PC-3 (cell line): ENCODE results near the gene SBSN. TPM values are rescaled to one million over a fixed set of nuclear protein-coding genes. Genes with fewer than 3 reads are reported as not detected.

Experiments
- ATAC-seq: fragments of 200-7000 bp; cut with Tn5 transposase; 2 replicates; pipeline ENCODE4 v1.9.1; 2020; ENCODE audit warnings: mild to moderate bottlenecking, moderate library complexity
- BruUV-seq: library from RNA; stranded (reverse); fragments of 400-500 nt; replicated peaks from 2 replicates; lab custom pipeline; 2021; lab: Mats Ljungman, UMichigan
- CTCF ChIA-PET: fragments of 300-600 bp; sonication (Branson Sonifier 250); formaldehyde crosslinking; loops from one replicate; lab custom pipeline; 2022; ENCODE audit warnings: antibody characterized with exemption; lab: Charles Lee
- POLR2A ChIA-PET: fragments of 300-600 bp; sonication (Branson Sonifier 250); formaldehyde crosslinking; loops from one replicate; lab custom pipeline; 2022; ENCODE audit warnings: antibody characterized with exemption; ENCODE audit not compliant: unreplicated experiment; lab: Charles Lee
- DNase-seq: peaks from one replicate; pipeline ENCODE4 v3.0.0-alpha.2; 2015
- H2AFZ ChIP-seq: fragments of 300-600 bp; sonication (generic); 2 replicates; pipeline ENCODE4 v1.6.0; 2016; ENCODE audit warnings: antibody characterized with exemption, low read length
- H3F3A ChIP-seq: fragments of 300-600 bp; sonication (generic); one replicate; pipeline ENCODE4 v1.6.0; 2017; ENCODE audit warnings: antibody characterized with exemption, low read length, control low read depth, mild to moderate bottlenecking; ENCODE audit not compliant: unreplicated experiment
- H3K27ac ChIP-seq: fragments of 300-600 bp; sonication (generic); 2 replicates; pipeline ENCODE4 v1.5.1; 2016; ENCODE audit warnings: mild to moderate bottlenecking, low read length
- H3K27me3 ChIP-seq: fragments of 300-600 bp; sonication (generic); 2 replicates; pipeline ENCODE4 v1.6.1; 2016; ENCODE audit warnings: low read length, mixed read lengths
- H3K36me3 ChIP-seq: fragments of 300-600 bp; sonication (generic); 2 replicates; pipeline ENCODE4 v1.6.1; 2016; ENCODE audit warnings: low read depth, mixed run types, low read length, mixed read lengths
- H3K4me1 ChIP-seq: fragments of 300-600 bp; sonication (generic); 2 replicates; pipeline ENCODE4 v1.5.1; 2016; ENCODE audit warnings: low read length; ENCODE audit not compliant: insufficient read depth
- H3K4me2 ChIP-seq: fragments of 300-600 bp; sonication (generic); 2 replicates; pipeline ENCODE4 v1.6.0; 2016; ENCODE audit warnings: low read length
- H3K4me3 ChIP-seq: fragments of 300-600 bp; sonication (generic); 2 replicates; pipeline ENCODE4 v1.5.1; 2016; ENCODE audit warnings: mild to moderate bottlenecking, low read length, mixed read lengths
- H3K79me2 ChIP-seq: fragments of 300-600 bp; sonication (generic); 2 replicates; pipeline ENCODE4 v1.6.1; 2017; ENCODE audit warnings: low read length, mixed read lengths
- H3K9ac ChIP-seq: fragments of 300-600 bp; sonication (generic); 2 replicates; pipeline ENCODE4 v1.6.0; 2016; ENCODE audit warnings: mild to moderate bottlenecking, low read length
- H3K9me2 ChIP-seq: fragments of 300-600 bp; sonication (generic); replicated peaks from 2 replicates; pipeline ENCODE4 v1.6.1; 2016; ENCODE audit warnings: mixed run types, low read length, mixed read lengths
- H3K9me3 ChIP-seq: fragments of 300-600 bp; sonication (generic); 2 replicates; pipeline ENCODE4 v1.6.1; 2016; ENCODE audit warnings: low read length, mixed read lengths
- H4K20me1 ChIP-seq: fragments of 300-600 bp; sonication (generic); 2 replicates; pipeline ENCODE4 v1.6.1; 2016; ENCODE audit warnings: low read length, mixed read lengths
- CTCF ChIP-seq: fragments of 300-600 bp; sonication (generic); conservative IDR thresholded peaks from 2 replicates; pipeline ENCODE4 v1.5.1; 2017; ENCODE audit warnings: antibody characterized with exemption, low read depth, mild to moderate bottlenecking, low read length
- EZH2 ChIP-seq: fragments of 300-600 bp; sonication (generic); IDR thresholded peaks from one replicate; pipeline ENCODE4 v1.6.1; 2017; ENCODE audit warnings: antibody characterized with exemption, mild to moderate bottlenecking, low read length; ENCODE audit not compliant: unreplicated experiment
- EZH2phosphoT487 ChIP-seq: fragments of 300-600 bp; sonication (generic); IDR thresholded peaks from 2 replicates; pipeline ENCODE4 v1.6.1; 2018; ENCODE audit warnings: mild to moderate bottlenecking, antibody characterized with exemption, low read length, borderline replicate concordance
- intact Hi-C: fragments of 100-400 bp; cut with micrococcal nuclease; formaldehyde crosslinking; loops from 2 replicates; pipeline ENCODE4 v1.9.0; 2023
- total RNA-seq: library from RNA; depleted of rRNA; stranded (reverse); fragments of >200 nt; gene quantifications from 2 replicates; pipeline ENCODE4 v1.2.3, GENCODE V29; 2014

Gene SBSN
- total RNA-seq, 1 experiment from 2014 or later: 0.26 TPM

- TF ChIP-seq EZH2: no peak
- no peak for TF ChIP-seq EZH2phosphoT487
- TF ChIP-seq CTCF: no peak
- BruUV-seq: no TSS peak
- Histone ChIP-seq H3K27ac (no peak overlapping the region), H3K9ac (no peak overlapping the region), H3K4me2 (no peak overlapping the region), H3K9me3 (no peaks in the 10 kb centered on the region), H4K20me1 (no peaks in the 10 kb centered on the region), H3F3A (no peaks in the 10 kb centered on the region), H3K27me3 (no peaks in the 10 kb centered on the region), H3K9me2 (no peaks in the 10 kb centered on the region), H3K79me2 (peaks cover 18% of the 10 kb centered on the region), H3K4me3 (no peak overlapping the region), H3K36me3 (no peaks in the 10 kb centered on the region), H3K4me1 (peaks cover 7% of the 10 kb centered on the region; the same call in 1 of the 2 replicates), H2AFZ (no peak overlapping the region)
- no peak for ATAC-seq
- POLR2A ChIA-PET: no interaction called here
- DNase-seq: no peak
- intact Hi-C loops: no loop called here
- CTCF ChIA-PET: no interaction called here
Observed at GRCh38 chr19:35540356-35540927, 12.3 kb upstream of the SBSN start.

- H3K27ac ChIP-seq: no peak overlapping the region
- no peak for ATAC-seq
- POLR2A ChIA-PET: no interaction called here
- peaks cover 7% of the 10 kb centered on the region; the same call in 1 of the 2 replicates for H3K4me1 ChIP-seq
- TF ChIP-seq CTCF (no peak), EZH2 (no peak), EZH2phosphoT487 (no peak)
- CTCF ChIA-PET: no interaction called here
- no peaks in the 10 kb centered on the region for H3K36me3 ChIP-seq
- intact Hi-C loops: no loop called here
- no peak for DNase-seq
- H3F3A ChIP-seq: no peaks in the 10 kb centered on the region
- no TSS peak for BruUV-seq
- H3K4me2 ChIP-seq: no peak overlapping the region
- no peak overlapping the region for H3K4me3 ChIP-seq
- H3K9me2 ChIP-seq: no peaks in the 10 kb centered on the region
- no peaks in the 10 kb centered on the region for H4K20me1 ChIP-seq
- no peaks in the 10 kb centered on the region for H3K9me3 ChIP-seq
- no peak overlapping the region for H3K9ac ChIP-seq
- H3K27me3 ChIP-seq: no peaks in the 10 kb centered on the region
- H3K79me2 ChIP-seq: peaks cover 13% of the 10 kb centered on the region
- no peak overlapping the region for H2AFZ ChIP-seq
Observed at GRCh38 chr19:35539850-35540249, 11.7 kb upstream of the SBSN start.

- CTCF ChIA-PET: no interaction called here
Observed at GRCh38 chr19:35539314-35539713, 11.2 kb upstream of the SBSN start.

More at GRCh38 chr19:35539314-35539713, 11.2 kb upstream of the SBSN start:
- TF ChIP-seq CTCF: no peak
- no peak for TF ChIP-seq EZH2phosphoT487
- no peak for TF ChIP-seq EZH2
- POLR2A ChIA-PET: no interaction called here
- no peak overlapping the region for H3K27ac ChIP-seq
- peaks cover 8% of the 10 kb centered on the region for H3K79me2 ChIP-seq
- intact Hi-C loops: no loop called here
- no peak overlapping the region for H3K9ac ChIP-seq
- no peak overlapping the region for H3K4me3 ChIP-seq
- H3F3A ChIP-seq: no peaks in the 10 kb centered on the region
- no peak for ATAC-seq
- peaks cover 2% of the 10 kb centered on the region; the same call in 1 of the 2 replicates for H3K4me1 ChIP-seq
- H2AFZ ChIP-seq: no peak overlapping the region
- H3K9me2 ChIP-seq: no peaks in the 10 kb centered on the region
- H3K36me3 ChIP-seq: no peaks in the 10 kb centered on the region
- no peaks in the 10 kb centered on the region for H3K9me3 ChIP-seq
- BruUV-seq: no TSS peak
- no peak overlapping the region for H3K4me2 ChIP-seq
- no peaks in the 10 kb centered on the region for H4K20me1 ChIP-seq
- no peaks in the 10 kb centered on the region for H3K27me3 ChIP-seq
- DNase-seq: no peak
